Suprapubic skin (tissue), 4 donors: ENCODE data around the gene PGBD4. TPM values are rescaled to one million over a fixed set of nuclear protein-coding genes. Genes with fewer than 3 reads are reported as not detected.
"Not testable (repeated sequence)": the region's sequence is repeated elsewhere in the genome, so short reads cannot be mapped to it uniquely, and the experiment has no call there.

Source experiments
- DNase-seq, 2 donors: peaks; one replicate each; pipeline ENCODE4 v3.0.0-alpha.2; 2019; ENCODE audit warnings: low spot score in 2 of 2
- H3K27ac ChIP-seq: fragments of 200-600 bp; sonication (generic); one replicate; pipeline ENCODE4 v1.5.1; 2019
- H3K27me3 ChIP-seq: fragments of 200-600 bp; sonication (generic); one replicate; pipeline ENCODE4 v1.5.1; 2019
- H3K36me3 ChIP-seq: fragments of 200-600 bp; sonication (generic); one replicate; pipeline ENCODE4 v1.5.1; 2019
- H3K4me1 ChIP-seq: fragments of 200-600 bp; sonication (generic); one replicate; pipeline ENCODE4 v1.5.1; 2019
- H3K4me3 ChIP-seq: fragments of 200-600 bp; sonication (generic); one replicate; pipeline ENCODE4 v1.5.1; 2019; ENCODE audit warnings: mild to moderate bottlenecking
- H3K9me3 ChIP-seq: fragments of 200-600 bp; sonication (generic); one replicate; pipeline ENCODE4 v1.5.1; 2019
- EP300 ChIP-seq: sonication (generic); formaldehyde crosslinking; IDR thresholded peaks from one replicate; pipeline ENCODE4 v1.6.1; 2017; ENCODE audit warnings: antibody characterized with exemption
- POLR2A ChIP-seq, 2 donors: fragments of 450-650 bp; IDR thresholded peaks; one replicate each; pipeline ENCODE4 v1.6.1; 2017; ENCODE audit warnings: antibody characterized with exemption in 2 of 2, mild to moderate bottlenecking in 2 of 2, moderate library complexity in 2 of 2
- POLR2AphosphoS5 ChIP-seq, 3 donors: sonication (generic); formaldehyde crosslinking; IDR thresholded peaks; one replicate each; pipeline ENCODE4 v1.6.1; 2017; ENCODE audit warnings: antibody characterized with exemption in 3 of 3
- WGBS: methylation state at CpG from one replicate; pipeline ENCODE4 v1.1.5; 2018; 5-methylcytosine and 5-hydroxymethylcytosine counted together
- total RNA-seq, 4 donors: library from RNA; depleted of rRNA; stranded (reverse); fragments of >200 nt; gene quantifications; one replicate each; pipeline ENCODE4 v1.1.0, GENCODE V29; 2016
- TF ChIP-seq, protein P1 (sequence below), 2 donors: fragments of 200-600 bp in 1 of 2; fragments of 450-650 bp in 1 of 2; sonication (generic) in 1 of 2; IDR thresholded peaks; one replicate each; pipeline ENCODE4 v1.5.1; 2016 to 2019; ENCODE audit warnings: antibody characterized with exemption in 2 of 2, mild to moderate bottlenecking in 1 of 2, moderate library complexity in 1 of 2

The PGBD4 gene
- total RNA-seq, 4 donors from 2014 or later, result 0.83 to 2.3 (median 1.4) TPM

- H3K4me1 ChIP-seq, result no peaks in the 10 kb centered on the region
- TF ChIP-seq, protein P1, sequence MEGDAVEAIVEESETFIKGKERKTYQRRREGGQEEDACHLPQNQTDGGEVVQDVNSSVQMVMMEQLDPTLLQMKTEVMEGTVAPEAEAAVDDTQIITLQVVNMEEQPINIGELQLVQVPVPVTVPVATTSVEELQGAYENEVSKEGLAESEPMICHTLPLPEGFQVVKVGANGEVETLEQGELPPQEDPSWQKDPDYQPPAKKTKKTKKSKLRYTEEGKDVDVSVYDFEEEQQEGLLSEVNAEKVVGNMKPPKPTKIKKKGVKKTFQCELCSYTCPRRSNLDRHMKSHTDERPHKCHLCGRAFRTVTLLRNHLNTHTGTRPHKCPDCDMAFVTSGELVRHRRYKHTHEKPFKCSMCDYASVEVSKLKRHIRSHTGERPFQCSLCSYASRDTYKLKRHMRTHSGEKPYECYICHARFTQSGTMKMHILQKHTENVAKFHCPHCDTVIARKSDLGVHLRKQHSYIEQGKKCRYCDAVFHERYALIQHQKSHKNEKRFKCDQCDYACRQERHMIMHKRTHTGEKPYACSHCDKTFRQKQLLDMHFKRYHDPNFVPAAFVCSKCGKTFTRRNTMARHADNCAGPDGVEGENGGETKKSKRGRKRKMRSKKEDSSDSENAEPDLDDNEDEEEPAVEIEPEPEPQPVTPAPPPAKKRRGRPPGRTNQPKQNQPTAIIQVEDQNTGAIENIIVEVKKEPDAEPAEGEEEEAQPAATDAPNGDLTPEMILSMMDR (IDR thresholded peaks at IDR 0.05), result no peak
- no peak for TF ChIP-seq POLR2AphosphoS5 (IDR thresholded peaks at IDR 0.05)
- TF ChIP-seq POLR2A (IDR thresholded peaks at IDR 0.05), result no peak
- TF ChIP-seq EP300, result no peak
- no peak overlapping the region for H3K4me3 ChIP-seq
- no peak for DNase-seq
- peaks cover 4% of the 10 kb centered on the region for H3K27me3 ChIP-seq
- no peak overlapping the region for H3K27ac ChIP-seq
- H3K9me3 ChIP-seq, result no peaks in the 10 kb centered on the region
- 51% methylated on average over 4 of the region's 4 CpGs for WGBS
- no peaks in the 10 kb centered on the region for H3K36me3 ChIP-seq
These were observed 17.4 kb downstream of the PGBD4 start for GRCh38 chr15:34119291-34119690.

DNA sequence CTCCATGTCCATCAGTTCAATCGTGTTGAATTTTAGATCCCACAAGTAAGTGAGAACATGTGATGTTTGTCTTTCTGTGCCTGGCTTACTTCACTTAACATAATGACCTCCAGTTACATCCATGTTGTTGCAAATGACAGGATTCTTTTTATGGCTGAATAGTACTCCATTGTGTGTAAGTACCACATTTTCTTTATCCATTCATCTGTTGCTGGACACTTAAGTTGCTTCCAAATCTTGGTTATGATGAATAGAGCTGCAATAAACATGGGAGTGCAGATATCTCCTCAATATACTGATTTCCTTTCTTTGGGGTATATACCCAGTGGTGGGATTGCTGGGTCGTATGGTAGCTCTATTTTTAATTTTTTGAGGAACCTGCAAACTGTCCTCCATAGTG lies 18.5 kb downstream of the PGBD4 start:
- DNase-seq, H3K4me3 ChIP-seq, H3K27me3 ChIP-seq, H3K27ac ChIP-seq, H3K9me3 ChIP-seq, H3K36me3 ChIP-seq, H3K4me1 ChIP-seq: not testable (repeated sequence)
- WGBS, result 71% methylated on average over 2 of the region's 2 CpGs

DNA sequence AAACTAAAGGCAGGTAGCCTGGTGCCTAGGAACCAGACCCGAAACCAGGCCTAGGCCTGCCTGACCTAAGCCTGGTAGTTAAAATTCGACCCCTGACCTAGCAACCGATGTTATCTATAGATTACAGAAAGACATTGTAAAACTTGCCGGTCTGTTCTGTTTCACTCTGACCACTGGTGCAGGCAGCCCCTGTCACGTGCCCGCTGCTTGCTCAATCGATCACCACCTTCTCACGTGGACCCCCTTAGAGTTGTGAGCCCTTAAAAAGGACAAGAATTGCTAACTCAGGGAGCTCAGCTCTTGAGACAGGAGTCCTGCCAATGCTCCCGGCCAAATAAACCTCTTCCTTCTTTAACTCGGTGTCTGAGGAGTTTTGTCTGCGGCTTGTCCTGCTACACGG lies 19.9 kb downstream of the PGBD4 start:
- WGBS, result 61% methylated on average over 12 of the region's 12 CpGs
- H3K4me3 ChIP-seq, H3K27me3 ChIP-seq, H3K4me1 ChIP-seq, DNase-seq, H3K36me3 ChIP-seq, H3K27ac ChIP-seq, H3K9me3 ChIP-seq: not testable (repeated sequence)

DNA sequence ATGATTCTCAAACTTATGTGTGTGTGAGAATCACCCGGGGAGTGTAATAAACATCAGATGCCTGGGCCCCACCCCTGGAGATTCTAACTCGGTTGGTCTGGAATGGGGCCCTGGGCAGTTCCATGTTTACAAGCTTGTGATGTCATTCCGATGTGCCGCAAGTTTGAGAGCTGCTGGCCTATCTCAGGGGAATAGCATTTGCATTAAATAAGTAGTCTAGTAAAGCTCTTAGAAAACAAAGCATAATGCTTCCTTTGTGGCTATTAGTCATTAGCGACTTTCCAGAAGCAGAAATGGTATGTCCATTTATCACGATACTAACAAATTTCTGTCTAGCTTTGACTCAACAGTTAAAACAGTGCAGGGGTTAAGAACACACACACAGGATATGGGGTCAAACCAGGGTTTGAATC lies 20.9 kb downstream of the PGBD4 start:
- WGBS, result 51% methylated on average over 6 of the region's 6 CpGs
- no peaks in the 10 kb centered on the region for H3K9me3 ChIP-seq
- no peaks in the 10 kb centered on the region for H3K27me3 ChIP-seq
- H3K4me1 ChIP-seq, result no peaks in the 10 kb centered on the region
- no peak overlapping the region for H3K27ac ChIP-seq
- no peaks in the 10 kb centered on the region for H3K36me3 ChIP-seq
- DNase-seq, result no peak
- H3K4me3 ChIP-seq, result no peak overlapping the region
- no peak for TF ChIP-seq POLR2AphosphoS5 (IDR thresholded peaks at IDR 0.05)

- Histone ChIP-seq H3K9me3 (no peaks in the 10 kb centered on the region), H3K27ac (no peak overlapping the region), H3K4me3 (no peak overlapping the region), H3K27me3 (no peaks in the 10 kb centered on the region), H3K36me3 (no peaks in the 10 kb centered on the region), H3K4me1 (no peaks in the 10 kb centered on the region)
- WGBS, result 76% methylated on average over 4 of the region's 4 CpGs
- DNase-seq, result no peak
- TF ChIP-seq, protein P1 (IDR thresholded peaks at IDR 0.05), result no peak
- TF ChIP-seq EP300 (no peak), POLR2A (IDR thresholded peaks at IDR 0.05) (no peak)
These were observed 22.8 kb downstream of the PGBD4 start for GRCh38 chr15:34124651-34125050.

DNA sequence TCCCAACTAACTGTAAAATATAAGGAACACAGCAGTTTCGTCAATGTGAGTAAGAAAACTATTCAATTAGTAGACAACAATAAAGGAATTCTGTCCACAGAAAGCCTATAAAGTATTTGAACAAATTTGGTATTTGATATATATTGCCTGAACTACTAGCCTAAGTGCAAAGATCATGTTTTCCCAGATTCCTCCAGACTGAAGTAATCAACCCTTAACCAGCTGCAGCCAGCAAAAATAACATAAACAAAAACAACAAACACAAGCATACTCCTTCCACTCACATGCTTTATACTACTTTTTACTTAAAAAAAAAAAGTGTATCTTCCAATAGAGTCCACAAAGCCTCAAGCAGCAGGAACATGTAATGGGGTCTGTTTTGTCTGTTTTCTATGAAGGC lies 24.1 kb downstream of the PGBD4 start:
- Histone ChIP-seq H3K36me3 (no peaks in the 10 kb centered on the region), H3K9me3 (no peaks in the 10 kb centered on the region), H3K27me3 (no peaks in the 10 kb centered on the region), H3K27ac (no peak overlapping the region), H3K4me3 (no peak overlapping the region), H3K4me1 (no peaks in the 10 kb centered on the region)
- no peak for DNase-seq
- TF ChIP-seq POLR2AphosphoS5 (IDR thresholded peaks at IDR 0.05) (no peak), EP300 (no peak), POLR2A (IDR thresholded peaks at IDR 0.05) (no peak)
- TF ChIP-seq, protein P1 (IDR thresholded peaks at IDR 0.05), result no peak
- 63% methylated on average over 1 of the region's 1 CpG for WGBS

- DNase-seq, result no peak
- TF ChIP-seq POLR2A (IDR thresholded peaks at IDR 0.05) (no peak), EP300 (no peak), POLR2AphosphoS5 (IDR thresholded peaks at IDR 0.05) (no peak)
- TF ChIP-seq, protein P1 (IDR thresholded peaks at IDR 0.05), result no peak
- H3K36me3 ChIP-seq, result no peaks in the 10 kb centered on the region
- no peaks in the 10 kb centered on the region for H3K4me1 ChIP-seq
- H3K27ac ChIP-seq, result no peak overlapping the region
- H3K4me3 ChIP-seq, result no peak overlapping the region
- H3K9me3 ChIP-seq, result no peaks in the 10 kb centered on the region
- H3K27me3 ChIP-seq, result no peaks in the 10 kb centered on the region
These were observed 24.6 kb downstream of the PGBD4 start for GRCh38 chr15:34126522-34126921.
